GM06990 (cell line): Measurements from ENCODE around the gene DIAPH3.
"Not testable (repeated sequence)": the region's sequence is repeated elsewhere in the genome, so short reads cannot be mapped to it uniquely, and the experiment has no call there.

Source experiments
- DNase-seq: peaks from one replicate; pipeline ENCODE4 v3.0.0-alpha.2; 2011; ENCODE audit not compliant: insufficient read length; ENCODE audit errors: extremely low read depth
- H3K27me3 ChIP-seq: replicated peaks from 2 replicates; pipeline ENCODE4 v1.6.0; 2011; ENCODE audit warnings: low read length; ENCODE audit not compliant: control insufficient read depth, insufficient read depth
- H3K36me3 ChIP-seq: 2 replicates; pipeline ENCODE4 v1.5.1; 2011; ENCODE audit warnings: low read length; ENCODE audit not compliant: control insufficient read depth, insufficient read depth
- H3K4me3 ChIP-seq: replicated peaks from 2 replicates; pipeline ENCODE4 v1.5.1; 2011; ENCODE audit warnings: low read depth, mild to moderate bottlenecking, control low read depth, low read length
- TF ChIP-seq, protein P1 (sequence below): IDR thresholded peaks from 2 replicates; pipeline ENCODE4 v1.5.1; 2011; ENCODE audit warnings: low read length, control low read depth, mild to moderate bottlenecking, inconsistent platforms; ENCODE audit not compliant: insufficient read depth, poor library complexity, severe bottlenecking

DIAPH3 gene

DNA sequence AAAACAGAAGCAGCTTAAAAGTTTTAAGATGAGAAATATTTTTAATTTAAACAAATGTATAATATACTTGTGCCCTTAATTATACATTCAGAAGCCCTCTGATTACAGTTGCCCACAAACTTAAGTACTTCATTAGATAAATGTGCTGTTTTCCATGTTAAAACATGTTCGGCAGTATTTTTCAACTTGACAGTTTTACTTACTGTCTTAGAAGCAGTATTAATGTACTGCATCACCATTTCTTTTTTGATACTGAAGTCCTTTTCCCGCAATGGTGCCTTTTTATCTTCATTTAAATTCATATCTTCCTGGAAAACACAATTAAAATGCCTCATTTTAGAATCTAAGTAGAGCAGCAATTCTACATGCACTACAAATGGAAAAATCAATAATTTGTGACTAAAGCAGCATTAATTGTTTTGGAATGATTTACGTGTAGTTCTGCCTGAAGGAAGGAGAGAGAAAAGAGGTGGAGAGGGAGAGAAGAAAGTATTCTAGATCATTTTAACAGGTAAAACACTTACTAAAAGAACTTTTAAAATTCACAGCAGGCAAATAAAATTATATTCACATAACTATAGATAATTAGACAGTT, 70.2 kb downstream of the DIAPH3 start:
- Histone ChIP-seq H3K36me3 (no peaks in the 10 kb centered on the region), H3K4me3 (no peak overlapping the region), H3K27me3 (no peaks in the 10 kb centered on the region)
- no peak for DNase-seq
- TF ChIP-seq, protein P1, sequence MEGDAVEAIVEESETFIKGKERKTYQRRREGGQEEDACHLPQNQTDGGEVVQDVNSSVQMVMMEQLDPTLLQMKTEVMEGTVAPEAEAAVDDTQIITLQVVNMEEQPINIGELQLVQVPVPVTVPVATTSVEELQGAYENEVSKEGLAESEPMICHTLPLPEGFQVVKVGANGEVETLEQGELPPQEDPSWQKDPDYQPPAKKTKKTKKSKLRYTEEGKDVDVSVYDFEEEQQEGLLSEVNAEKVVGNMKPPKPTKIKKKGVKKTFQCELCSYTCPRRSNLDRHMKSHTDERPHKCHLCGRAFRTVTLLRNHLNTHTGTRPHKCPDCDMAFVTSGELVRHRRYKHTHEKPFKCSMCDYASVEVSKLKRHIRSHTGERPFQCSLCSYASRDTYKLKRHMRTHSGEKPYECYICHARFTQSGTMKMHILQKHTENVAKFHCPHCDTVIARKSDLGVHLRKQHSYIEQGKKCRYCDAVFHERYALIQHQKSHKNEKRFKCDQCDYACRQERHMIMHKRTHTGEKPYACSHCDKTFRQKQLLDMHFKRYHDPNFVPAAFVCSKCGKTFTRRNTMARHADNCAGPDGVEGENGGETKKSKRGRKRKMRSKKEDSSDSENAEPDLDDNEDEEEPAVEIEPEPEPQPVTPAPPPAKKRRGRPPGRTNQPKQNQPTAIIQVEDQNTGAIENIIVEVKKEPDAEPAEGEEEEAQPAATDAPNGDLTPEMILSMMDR: no peak

DNA sequence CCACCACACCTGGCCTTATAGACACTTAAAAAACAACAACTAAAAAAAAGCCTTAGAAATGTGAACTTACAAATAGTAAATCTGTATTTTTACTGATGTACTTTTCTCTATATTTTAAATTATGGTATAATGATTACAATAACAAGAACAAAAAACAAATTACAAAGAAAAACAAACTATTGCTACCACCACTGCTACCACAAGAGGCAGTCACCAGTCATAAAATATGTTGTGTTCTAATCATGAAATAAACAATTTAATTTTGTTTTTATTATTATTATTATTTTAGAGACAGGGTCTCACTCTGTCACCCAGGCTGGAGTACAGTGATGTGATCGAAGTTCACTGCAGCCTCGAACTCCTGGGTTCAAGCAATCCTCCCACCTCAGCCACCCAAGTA, 72.2 kb downstream of the DIAPH3 start:
- DNase-seq: no peak
- H3K36me3 ChIP-seq: no peaks in the 10 kb centered on the region
- H3K4me3 ChIP-seq: no peak overlapping the region
- no peaks in the 10 kb centered on the region for H3K27me3 ChIP-seq
- TF ChIP-seq, protein P1: no peak

DNA sequence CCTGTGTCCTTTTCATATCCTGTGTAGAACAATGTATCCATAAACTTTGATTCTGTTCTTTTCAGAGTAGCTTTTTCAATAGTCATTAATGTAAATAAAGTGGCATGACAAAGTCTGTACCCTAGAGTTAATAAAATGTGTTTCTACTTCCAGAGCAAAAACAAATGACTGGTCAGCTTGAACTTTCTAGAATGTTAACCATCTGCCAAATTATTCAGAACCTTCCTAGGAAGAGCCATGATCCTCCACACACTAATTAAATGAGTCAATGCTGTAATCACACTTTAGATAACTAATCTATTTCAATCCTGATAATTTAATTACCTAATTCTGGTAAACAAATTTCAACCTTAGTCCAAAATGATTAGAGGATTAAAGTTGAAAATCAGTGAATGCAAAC, 73.2 kb downstream of the DIAPH3 start:
- TF ChIP-seq, protein P1: no peak
- Histone ChIP-seq H3K4me3 (no peak overlapping the region), H3K36me3 (no peaks in the 10 kb centered on the region), H3K27me3 (no peaks in the 10 kb centered on the region)
- no peak for DNase-seq

DNA sequence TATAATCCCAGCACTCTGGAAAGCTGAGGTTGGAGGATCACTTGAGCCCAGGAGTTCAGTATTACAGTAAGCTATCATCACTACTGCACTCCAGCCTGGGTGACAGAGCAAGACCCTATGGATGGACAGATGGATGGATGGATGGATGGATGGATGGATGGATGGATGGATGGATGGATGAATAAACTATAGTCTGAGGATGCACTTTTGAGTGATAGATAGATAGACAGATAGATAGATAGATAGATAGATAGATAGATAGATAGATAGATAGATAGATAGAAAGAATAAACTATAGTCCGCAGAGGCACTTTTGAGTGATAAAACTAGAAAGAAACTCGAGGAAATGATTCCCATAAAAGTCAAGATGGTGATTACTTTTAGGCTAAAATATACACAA, 79.9 kb downstream of the DIAPH3 start:
- not testable (repeated sequence) for H3K4me3 ChIP-seq, DNase-seq, H3K27me3 ChIP-seq, H3K36me3 ChIP-seq

DNA sequence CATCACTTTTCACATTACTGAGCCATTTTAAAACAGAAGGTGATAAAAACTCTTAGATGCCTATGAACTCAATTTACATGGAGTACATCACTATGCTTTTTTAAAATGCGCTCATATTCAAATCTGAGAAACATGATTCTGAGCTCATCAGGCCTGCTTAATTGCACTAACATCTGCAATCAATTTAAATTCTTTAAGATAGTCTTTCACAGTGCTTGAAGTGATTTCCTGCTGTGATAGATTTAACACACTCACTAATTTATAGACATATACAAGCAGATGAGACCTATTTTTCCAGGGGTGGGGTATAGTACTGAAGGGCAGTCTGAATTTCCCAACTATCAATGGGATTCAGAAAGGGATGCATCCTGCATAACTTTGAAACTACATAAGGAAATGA, 82.9 kb downstream of the DIAPH3 start:
- DNase-seq: no peak
- TF ChIP-seq, protein P1: no peak
- no peaks in the 10 kb centered on the region for H3K27me3 ChIP-seq
- H3K36me3 ChIP-seq: no peaks in the 10 kb centered on the region
- H3K4me3 ChIP-seq: no peak overlapping the region

DNA sequence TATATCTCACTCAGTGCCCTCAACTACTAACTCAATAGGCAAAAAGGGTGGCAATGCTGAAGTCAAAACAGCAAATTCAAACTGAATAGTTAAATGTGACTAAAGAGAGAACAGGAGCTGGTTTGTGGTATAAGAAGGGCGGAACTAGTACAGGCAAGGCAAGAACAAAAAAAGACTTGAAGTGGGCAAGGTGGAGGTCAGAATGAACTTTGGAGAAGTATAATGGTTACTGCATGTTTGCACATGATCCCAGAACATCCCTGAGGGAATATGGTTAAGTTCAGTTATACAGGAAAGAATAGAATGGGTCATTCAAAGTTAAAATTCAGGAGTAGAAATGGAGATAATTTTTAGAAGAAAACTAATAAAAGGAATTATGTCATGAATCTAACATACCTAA, 85.5 kb downstream of the DIAPH3 start:
- TF ChIP-seq, protein P1: no peak
- no peak overlapping the region for H3K4me3 ChIP-seq
- no peaks in the 10 kb centered on the region for H3K36me3 ChIP-seq
- DNase-seq: no peak
- no peaks in the 10 kb centered on the region for H3K27me3 ChIP-seq
